Panc1 (cell line): ENCODE measurements around the gene PLXNB1. TPM values are rescaled to one million over a fixed set of nuclear protein-coding genes. Genes with fewer than 3 reads are reported as not detected.

ENCODE experiments used
- ATAC-seq: fragments of 200-7000 bp; cut with Tn5 transposase; 2 replicates; pipeline ENCODE4 v1.9.1; 2020; ENCODE audit warnings: mild to moderate bottlenecking, moderate library complexity
- BruUV-seq: library from RNA; stranded (reverse); fragments of 400-500 nt; replicated peaks from 2 replicates; lab custom pipeline; 2021; lab: Mats Ljungman, UMichigan
- CTCF ChIA-PET: fragments of 300-600 bp; sonication (Branson Sonifier 250); formaldehyde crosslinking; loops from one replicate; lab custom pipeline; 2022; ENCODE audit warnings: antibody characterized with exemption; lab: Charles Lee
- POLR2A ChIA-PET: fragments of 300-600 bp; sonication (Branson Sonifier 250); formaldehyde crosslinking; loops from one replicate; lab custom pipeline; 2022; ENCODE audit warnings: antibody characterized with exemption; lab: Charles Lee
- DNase-seq: peaks from one replicate; pipeline ENCODE4 v3.0.0-alpha.2; 2010; ENCODE audit warnings: low read depth, low spot score
- H3K27ac ChIP-seq: 2 replicates; pipeline ENCODE4 v1.5.1; 2011; ENCODE audit warnings: mild to moderate bottlenecking, low read length, inconsistent platforms
- H3K27me3 ChIP-seq: fragments of 200-500 bp; sonication (Bioruptor generic); 2 replicates; pipeline ENCODE4 v1.6.0; 2014; ENCODE audit warnings: low read length, inconsistent platforms; ENCODE audit not compliant: control insufficient read depth, insufficient read depth
- H3K36me3 ChIP-seq: fragments of 200-500 bp; sonication (Bioruptor generic); 2 replicates; pipeline ENCODE4 v1.5.1; 2014; ENCODE audit warnings: inconsistent platforms, mild to moderate bottlenecking, low read length, moderate library complexity; ENCODE audit not compliant: control insufficient read depth, insufficient read depth
- H3K4me1 ChIP-seq: 2 replicates; pipeline ENCODE4 v1.5.1; 2011; ENCODE audit warnings: inconsistent platforms, mild to moderate bottlenecking, low read length, moderate library complexity; ENCODE audit not compliant: control insufficient read depth, insufficient read depth
- H3K4me3 ChIP-seq, 2 experiments: 2 replicates each; pipeline ENCODE4 v1.5.1; 2011 to 2012; ENCODE audit warnings: low read depth in 2 of 2, low read length in 2 of 2, mild to moderate bottlenecking in 2 of 2, inconsistent platforms in 1 of 2, moderate library complexity in 1 of 2
- H3K9me3 ChIP-seq: fragments of 200-500 bp; sonication (Bioruptor generic); 2 replicates; pipeline ENCODE4 v1.5.1; 2014; ENCODE audit warnings: low read depth, mild to moderate bottlenecking, inconsistent platforms, low read length, moderate library complexity; ENCODE audit not compliant: control insufficient read depth, insufficient read depth
- POLR2AphosphoS5 ChIP-seq: IDR thresholded peaks from 2 replicates; pipeline ENCODE4 v1.6.1; 2012; ENCODE audit warnings: mild to moderate bottlenecking, low read depth, low read length, moderate library complexity
- REST ChIP-seq, 2 experiments: IDR thresholded peaks; 2 replicates each; pipeline ENCODE4 v1.6.1; 2011 to 2012; ENCODE audit warnings: low read depth in 2 of 2, control low read depth in 1 of 2, low read length in 1 of 2, mild to moderate bottlenecking in 1 of 2, moderate library complexity in 1 of 2; ENCODE audit not compliant: insufficient read depth in 1 of 2
- SIN3A ChIP-seq: IDR thresholded peaks from 2 replicates; pipeline ENCODE4 v1.6.1; 2012; ENCODE audit warnings: low read depth, mild to moderate bottlenecking, low read length, moderate library complexity, borderline replicate concordance; ENCODE audit not compliant: insufficient read depth
- TCF7L2 ChIP-seq: IDR thresholded peaks from 2 replicates; pipeline ENCODE4 v1.6.1; 2011; ENCODE audit warnings: mild to moderate bottlenecking, low read depth, low read length, inconsistent platforms
- in situ Hi-C: cut with HindIII; loops from 2 replicates; pipeline ENCODE4 v1.10.0; 2016; ENCODE audit warnings: low sequenced_read_pairs, low pct_unique_long_range_greater_than_20kb
- intact Hi-C: fragments of 100-400 bp; cut with micrococcal nuclease; formaldehyde crosslinking; loops from one replicate; pipeline ENCODE4 v1.10.0; 2022; ENCODE audit not compliant: unreplicated experiment
- total RNA-seq: library from RNA; stranded (reverse); gene quantifications from one replicate; pipeline ENCODE4 v1.2.1, GENCODE V29; 2021; ENCODE audit not compliant: unreplicated experiment
- TF ChIP-seq, protein P1 (sequence below): fragments of 450-650 bp; IDR thresholded peaks from 2 replicates; pipeline ENCODE4 v1.5.1; 2017; ENCODE audit warnings: mild to moderate bottlenecking

PLXNB1 gene
- total RNA-seq, 1 experiment from 2014 or later, result 22.8 TPM

DNA sequence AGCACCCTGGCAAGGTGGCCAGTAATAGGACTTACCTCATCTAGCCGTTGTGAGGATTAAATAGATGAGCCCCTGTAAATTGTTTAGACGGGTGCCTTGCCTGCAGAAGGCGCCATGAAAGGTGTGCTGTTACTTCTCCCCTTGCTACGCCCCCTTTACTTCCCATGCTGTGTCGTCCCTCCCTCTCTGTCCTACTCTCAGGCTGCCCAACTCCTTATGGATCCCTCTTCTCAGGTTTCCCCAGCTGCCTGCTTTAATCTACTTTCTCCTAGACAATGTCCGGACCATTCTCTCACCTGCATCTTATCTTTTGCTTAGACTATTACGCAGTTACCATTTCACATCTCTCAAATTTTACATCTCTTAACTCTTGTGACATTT lies 59.6 kb downstream of the PLXNB1 start:
- BruUV-seq, result no TSS peak
- no peak for TF ChIP-seq POLR2AphosphoS5
- no peak for TF ChIP-seq REST (IDR thresholded peaks at IDR 0.05; ENCODE audit: insufficient read depth in 1 of 2, low read depth in 2 of 2, low read length in 1 of 2)
- TF ChIP-seq TCF7L2, result no peak
- TF ChIP-seq, protein P1, sequence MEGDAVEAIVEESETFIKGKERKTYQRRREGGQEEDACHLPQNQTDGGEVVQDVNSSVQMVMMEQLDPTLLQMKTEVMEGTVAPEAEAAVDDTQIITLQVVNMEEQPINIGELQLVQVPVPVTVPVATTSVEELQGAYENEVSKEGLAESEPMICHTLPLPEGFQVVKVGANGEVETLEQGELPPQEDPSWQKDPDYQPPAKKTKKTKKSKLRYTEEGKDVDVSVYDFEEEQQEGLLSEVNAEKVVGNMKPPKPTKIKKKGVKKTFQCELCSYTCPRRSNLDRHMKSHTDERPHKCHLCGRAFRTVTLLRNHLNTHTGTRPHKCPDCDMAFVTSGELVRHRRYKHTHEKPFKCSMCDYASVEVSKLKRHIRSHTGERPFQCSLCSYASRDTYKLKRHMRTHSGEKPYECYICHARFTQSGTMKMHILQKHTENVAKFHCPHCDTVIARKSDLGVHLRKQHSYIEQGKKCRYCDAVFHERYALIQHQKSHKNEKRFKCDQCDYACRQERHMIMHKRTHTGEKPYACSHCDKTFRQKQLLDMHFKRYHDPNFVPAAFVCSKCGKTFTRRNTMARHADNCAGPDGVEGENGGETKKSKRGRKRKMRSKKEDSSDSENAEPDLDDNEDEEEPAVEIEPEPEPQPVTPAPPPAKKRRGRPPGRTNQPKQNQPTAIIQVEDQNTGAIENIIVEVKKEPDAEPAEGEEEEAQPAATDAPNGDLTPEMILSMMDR, result no peak
- no peak for TF ChIP-seq SIN3A
- Histone ChIP-seq H3K27ac (no peak overlapping the region), H3K9me3 (no peaks in the 10 kb centered on the region), H3K4me1 (no peaks in the 10 kb centered on the region), H3K36me3 (no peaks in the 10 kb centered on the region), H3K27me3 (no peaks in the 10 kb centered on the region), H3K4me3 (no peak overlapping the region)
- CTCF ChIA-PET, result no interaction called here
- ATAC-seq (no peak), DNase-seq (no peak)
- intact Hi-C loops (no loop called here), in situ Hi-C loops (no loop called here)
- POLR2A ChIA-PET, result no interaction called here

GRCh38 chr3:48369693-48370332 lies 60.1 kb downstream of the PLXNB1 start:
- ChIA-PET POLR2A (no interaction called here), CTCF (no interaction called here)
- H3K27ac ChIP-seq, result no peak overlapping the region
- ATAC-seq (no peak), DNase-seq (no peak)
- no TSS peak for BruUV-seq
- H3K36me3 ChIP-seq, result no peaks in the 10 kb centered on the region
- TF ChIP-seq, protein P1, result no peak
- TF ChIP-seq REST (IDR thresholded peaks at IDR 0.05; ENCODE audit: insufficient read depth in 1 of 2, low read depth in 2 of 2, low read length in 1 of 2), result no peak
- TF ChIP-seq POLR2AphosphoS5, result no peak
- no peak for TF ChIP-seq SIN3A
- intact Hi-C loops (no loop called here), in situ Hi-C loops (no loop called here)
- no peaks in the 10 kb centered on the region for H3K9me3 ChIP-seq
- H3K4me3 ChIP-seq, result no peak overlapping the region
- H3K27me3 ChIP-seq, result no peaks in the 10 kb centered on the region
- H3K4me1 ChIP-seq, result no peaks in the 10 kb centered on the region
